HFF-Myc (cell line): ENCODE results near the gene MEGF11.

ENCODE experiments used
- DNase-seq: peaks from one replicate; pipeline ENCODE4 v3.0.0-alpha.2; 2011; ENCODE audit warnings: low read depth; ENCODE audit errors: extremely low read depth
- H3K4me3 ChIP-seq: replicated peaks from 2 replicates; pipeline ENCODE4 v1.5.1; 2011; ENCODE audit warnings: low read depth, mild to moderate bottlenecking, control low read depth, low read length
- CTCF ChIP-seq: IDR thresholded peaks from 2 replicates; pipeline ENCODE4 v1.5.1; 2012; ENCODE audit warnings: mild to moderate bottlenecking, low read depth, low read length, control low read depth; ENCODE audit errors: missing control alignments

The MEGF11 gene

GRCh38 chr15:66157507-66157906 is 96.0 kb downstream of the MEGF11 start:
- TF ChIP-seq CTCF = no peak
- H3K4me3 ChIP-seq = no peak overlapping the region
- no peak for DNase-seq

GRCh38 chr15:66156310-66156975 is 97.1 kb downstream of the MEGF11 start:
- TF ChIP-seq CTCF = no peak
- H3K4me3 ChIP-seq = no peak overlapping the region
- DNase-seq = no peak

- no peak for DNase-seq
- H3K4me3 ChIP-seq = no peak overlapping the region
- TF ChIP-seq CTCF = no peak
Measured at GRCh38 chr15:66155065-66155464, 98.5 kb downstream of the MEGF11 start.

- no peak overlapping the region for H3K4me3 ChIP-seq
- TF ChIP-seq CTCF = no peak
- no peak for DNase-seq
Measured at GRCh38 chr15:66154581-66154980, 99.0 kb downstream of the MEGF11 start.

GRCh38 chr15:66153549-66154415 is 99.8 kb downstream of the MEGF11 start:
- TF ChIP-seq CTCF = no peak
- no peak for DNase-seq
- H3K4me3 ChIP-seq = no peak overlapping the region

- TF ChIP-seq CTCF = no peak
- DNase-seq = no peak
- H3K4me3 ChIP-seq = no peak overlapping the region
Measured at GRCh38 chr15:66152650-66153049, 100.9 kb downstream of the MEGF11 start.
